ENCODE measurements around the gene XPO6. TPM values are rescaled to one million over a fixed set of nuclear protein-coding genes. Genes with fewer than 3 reads are reported as not detected.
A peak's percentile ranks its signal among the peaks of the same experiment; 100 is the strongest.

Gene XPO6
- polyA plus RNA-seq, 10 donors, result 46.4 to 86.4 (median 56.2) TPM

DNA sequence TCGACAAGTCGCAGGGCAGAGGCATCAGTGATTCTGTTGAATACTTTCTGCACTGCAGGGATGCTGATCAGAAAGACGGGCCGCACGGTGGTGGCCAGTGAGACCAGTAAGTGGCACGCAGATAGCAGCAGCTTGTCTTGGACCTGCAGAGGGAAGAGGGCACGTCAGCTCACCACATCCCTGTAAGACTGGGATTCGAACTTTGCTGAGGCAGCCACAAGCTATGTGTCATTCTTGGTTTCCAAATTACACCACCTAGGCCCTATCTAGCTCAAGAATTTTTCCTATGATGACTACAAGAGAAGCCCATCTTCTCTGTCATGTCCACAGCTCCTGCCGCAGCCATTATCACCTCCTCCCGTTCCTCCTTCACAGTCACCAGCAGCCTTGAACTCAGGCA, 98.9 kb downstream of the XPO6 start:
- no peak for DNase-seq

DNA sequence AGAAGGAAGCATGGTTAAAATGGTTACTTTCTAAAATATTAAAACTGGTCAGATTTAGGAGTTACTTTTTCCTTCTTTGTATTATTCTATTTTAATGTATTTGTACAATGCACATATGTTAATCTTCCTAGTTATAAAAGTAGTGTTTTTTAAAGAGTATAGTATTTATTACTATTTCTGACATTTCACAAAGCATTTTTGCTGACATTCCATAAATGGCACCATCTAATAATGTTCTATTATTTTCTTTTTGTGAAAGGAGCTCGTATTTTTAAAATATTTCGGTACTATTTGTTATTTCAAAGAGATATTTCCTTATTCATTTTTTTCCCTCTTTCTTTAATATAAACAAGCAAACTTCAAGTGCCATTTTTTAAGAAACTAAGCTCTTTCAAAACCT, 100.8 kb downstream of the XPO6 start:
- DNase-seq, result no peak

DNA sequence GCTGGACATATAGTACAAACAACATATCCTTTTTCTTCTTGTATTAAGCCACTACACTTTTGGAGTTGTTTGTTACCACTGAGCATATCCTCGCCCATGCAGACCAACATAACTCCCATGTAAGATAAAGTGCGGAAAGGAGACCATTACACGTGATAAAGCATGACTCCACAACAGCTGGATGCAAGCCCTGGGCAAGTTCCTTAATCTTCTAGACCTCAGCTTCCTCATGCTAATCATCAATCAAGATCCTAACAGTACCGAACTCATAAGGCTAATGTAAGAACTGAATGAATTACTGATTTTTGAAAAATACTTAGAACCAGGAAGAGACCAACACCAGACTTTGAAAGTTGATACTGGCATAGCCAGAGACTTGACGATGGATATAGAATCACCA, 101.3 kb downstream of the XPO6 start:
- peak in 1 of 3 donors; percentile 23 for DNase-seq

GRCh38 chr16:28110074-28110473, 101.7 kb downstream of the XPO6 start:
- DNase-seq, result no peak

DNA sequence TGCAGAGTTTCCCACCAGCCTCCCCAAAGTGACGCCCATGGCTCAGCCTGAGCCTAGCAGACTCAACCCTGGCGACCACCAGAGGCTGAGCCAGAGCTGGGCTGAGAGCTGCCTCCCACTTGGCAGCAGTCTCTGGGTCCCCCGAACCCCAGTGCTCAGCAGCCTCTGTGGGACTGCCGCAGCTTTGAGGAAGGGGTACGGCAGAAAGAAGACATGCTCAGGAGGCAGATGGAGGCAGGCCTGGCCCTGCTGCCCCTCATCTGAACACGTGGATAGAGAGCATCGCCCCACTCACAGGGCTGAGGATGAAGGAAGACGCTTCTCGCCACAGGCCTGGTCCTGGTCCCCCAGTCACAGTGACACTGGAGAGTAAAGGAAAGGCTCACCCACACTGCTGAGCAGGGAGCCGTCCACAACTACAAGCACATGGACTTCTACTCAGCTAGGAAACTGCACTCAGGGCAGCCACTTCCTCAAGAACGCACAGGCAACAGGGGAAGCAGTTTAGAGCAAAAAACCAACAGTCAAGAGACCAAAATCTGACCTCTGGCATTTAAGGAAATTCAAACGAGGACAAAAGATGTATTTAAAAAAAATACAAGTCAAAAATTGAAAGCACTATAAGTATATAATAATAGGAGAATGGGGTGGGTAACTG, 103.0 kb downstream of the XPO6 start:
- no peak for DNase-seq

DNA sequence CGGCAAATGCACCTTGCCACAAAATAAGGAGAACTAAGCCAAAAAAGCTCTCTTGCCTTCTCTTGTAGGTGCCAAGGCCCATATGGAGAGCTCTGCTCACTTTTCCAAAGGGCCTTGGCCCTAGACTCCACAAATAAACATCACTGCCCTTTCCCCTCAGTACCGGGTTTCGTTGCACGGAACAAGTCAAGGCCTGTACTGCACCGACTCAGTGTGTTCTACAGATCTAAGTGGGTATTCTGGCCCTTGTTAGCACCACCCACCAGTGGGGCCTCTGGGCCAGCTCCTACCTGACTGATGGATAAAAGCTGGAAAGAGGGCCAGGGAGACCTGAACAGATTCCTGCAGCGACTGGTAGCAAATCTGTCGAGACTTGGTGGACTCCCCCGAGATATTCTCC, 104.5 kb downstream of the XPO6 start:
- no peak for DNase-seq

DNA sequence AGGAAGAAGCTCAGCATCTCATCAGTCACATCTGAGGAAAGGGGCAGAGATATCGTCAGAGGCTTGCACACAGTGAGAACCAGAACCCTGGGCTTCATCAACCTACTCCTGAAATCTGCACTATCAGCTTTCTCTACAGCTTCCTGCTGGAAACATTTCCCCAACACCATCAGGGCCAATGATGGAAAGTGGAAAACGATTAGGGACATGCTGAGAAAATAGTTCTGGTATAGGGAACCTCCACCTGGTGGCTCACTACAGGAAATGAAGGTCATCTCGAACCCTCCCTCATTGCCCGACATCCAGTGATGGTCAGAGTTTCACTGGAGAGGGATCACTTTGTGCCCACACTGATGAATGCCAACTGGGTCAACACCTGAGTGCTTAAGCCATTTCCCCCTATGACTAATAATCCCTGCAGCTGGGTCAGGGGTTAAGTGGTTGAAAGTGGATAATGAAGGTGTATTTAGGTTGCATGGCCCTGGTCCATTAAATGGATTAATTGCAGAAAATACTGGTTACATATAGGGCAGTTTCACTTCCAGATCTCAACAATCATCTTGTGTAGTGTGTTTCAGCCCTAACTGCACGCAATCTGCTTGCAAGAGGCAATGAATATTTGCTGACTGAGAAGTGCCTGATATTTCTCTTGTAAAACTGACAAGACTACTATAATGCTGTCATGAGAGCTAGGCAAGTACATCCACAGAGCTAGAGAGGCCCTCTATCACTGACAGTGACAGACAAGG, 105.1 kb downstream of the XPO6 start:
- no peak for DNase-seq

- DNase-seq, result no peak
These were observed 105.8 kb downstream of the XPO6 start for GRCh38 chr16:28105954-28106353.

DNA sequence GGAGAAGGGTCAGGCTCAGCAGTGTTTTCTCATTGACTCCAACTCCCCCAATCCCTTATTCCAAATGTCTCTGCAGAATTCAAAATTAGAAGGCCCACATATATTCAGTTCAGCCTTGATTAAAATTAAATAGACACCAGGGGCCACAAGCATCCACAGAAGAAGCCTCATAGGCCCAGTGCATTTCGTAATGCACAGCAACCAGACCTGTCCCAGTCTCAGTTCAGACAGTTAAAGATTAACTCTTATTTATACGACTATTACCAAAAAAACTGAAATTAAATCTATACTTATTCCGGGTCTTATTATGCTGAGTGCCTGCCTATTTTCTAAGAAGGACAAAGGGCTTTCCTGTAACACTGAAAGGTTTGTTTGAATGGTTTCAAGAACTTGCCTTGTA, 106.5 kb downstream of the XPO6 start:
- DNase-seq, result no peak

GRCh38 chr16:28104404-28104803, 107.4 kb downstream of the XPO6 start:
- DNase-seq, result no peak

DNA sequence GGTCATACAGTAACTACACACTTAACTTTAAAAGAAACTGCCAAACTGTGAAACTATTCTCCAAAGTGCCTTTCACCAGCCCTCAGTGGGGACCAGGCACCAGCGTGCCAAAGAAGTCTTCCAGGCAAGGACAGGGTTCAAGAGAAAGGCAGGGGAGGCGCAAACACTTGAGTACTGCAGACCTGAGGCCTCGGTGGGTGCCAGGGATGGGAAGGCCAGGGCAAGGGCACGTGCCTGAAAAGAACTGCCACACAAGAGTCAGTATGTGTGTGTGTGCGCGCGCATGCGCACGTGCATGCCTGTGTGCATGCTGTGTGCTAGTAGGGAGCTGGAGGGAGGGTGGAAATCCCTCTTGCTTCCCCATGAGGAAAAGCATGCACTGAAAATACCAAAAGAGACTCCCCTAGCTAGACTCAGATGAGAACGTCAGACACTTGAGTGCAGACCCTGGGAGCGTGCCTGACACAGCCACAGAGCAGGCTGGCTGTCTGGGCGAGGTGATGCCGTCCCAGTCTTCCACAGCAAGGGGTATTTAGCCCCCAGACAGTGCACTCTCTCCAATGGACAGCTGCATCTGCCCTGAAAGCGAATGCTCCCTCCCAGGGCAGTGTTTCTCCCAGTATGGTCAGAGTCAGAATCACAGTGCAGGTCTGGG, 108.1 kb downstream of the XPO6 start:
- DNase-seq, result no peak

DNA sequence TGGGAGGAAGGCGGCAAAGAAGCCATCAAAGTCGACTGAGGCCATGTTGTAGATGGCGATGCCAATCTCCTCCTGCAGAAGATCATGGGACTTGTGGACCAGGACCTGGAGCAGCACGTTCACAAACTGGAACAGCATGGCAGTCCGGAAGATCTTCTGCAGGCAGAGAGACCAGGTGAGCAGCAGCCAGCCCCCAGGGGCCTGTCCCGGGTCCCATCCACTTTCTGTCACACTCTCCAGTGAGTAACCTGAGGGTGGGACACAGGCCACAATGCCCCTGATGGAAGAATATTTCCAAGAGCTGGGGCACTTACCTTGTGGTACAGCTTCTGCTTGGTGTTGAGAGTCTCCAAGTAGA, 110.3 kb downstream of the XPO6 start:
- DNase-seq, result no peak

GRCh38 chr16:28100810-28101532, 110.8 kb downstream of the XPO6 start:
- DNase-seq, result no peak

DNA sequence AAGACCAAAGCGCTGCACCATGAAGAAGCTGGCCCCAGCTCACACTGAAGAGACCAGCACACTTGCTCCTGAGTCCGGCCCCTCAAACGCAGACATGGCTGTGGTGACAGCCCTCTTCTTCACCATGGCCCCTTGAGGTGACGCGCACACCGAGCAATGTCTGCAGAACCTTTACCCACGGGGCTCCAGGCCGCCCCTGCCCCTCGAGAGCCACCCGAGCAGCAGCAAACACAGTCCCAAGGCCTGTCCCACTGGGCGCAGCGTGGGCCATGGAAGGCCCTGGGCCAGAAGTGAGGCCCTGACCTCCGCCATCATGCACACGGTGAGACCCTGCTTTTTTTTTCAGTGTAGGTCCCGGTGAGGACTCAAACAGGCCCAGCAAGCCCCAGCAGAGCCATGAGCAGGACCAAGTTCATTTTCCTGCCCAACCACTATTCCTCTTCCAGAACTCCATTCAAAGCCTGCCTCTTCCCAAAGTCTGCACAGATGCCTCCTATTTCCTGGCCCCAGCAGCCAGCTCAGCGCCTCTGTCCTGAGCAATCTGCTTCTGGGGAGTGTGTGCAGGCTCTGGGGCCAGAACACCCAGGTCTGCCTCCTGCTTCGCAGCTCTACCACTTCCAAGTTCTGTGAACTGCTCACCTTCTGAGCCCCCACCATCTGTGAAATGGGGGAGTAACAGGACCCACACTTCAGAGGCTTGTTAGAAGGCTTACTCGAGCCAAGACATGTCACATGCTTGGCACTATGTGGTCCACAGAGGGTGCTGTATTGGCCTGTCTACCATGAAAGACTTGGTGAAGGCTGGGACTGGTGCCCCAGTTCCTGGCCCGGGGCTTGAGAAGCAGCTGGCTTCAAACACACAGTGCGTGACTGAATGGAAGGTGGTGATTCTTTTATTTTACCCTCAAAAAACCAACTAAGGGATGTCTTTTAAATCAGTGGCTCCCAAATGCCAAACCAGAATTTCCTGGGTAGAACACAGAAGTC, 112.5 kb downstream of the XPO6 start:
- no peak for DNase-seq

DNA sequence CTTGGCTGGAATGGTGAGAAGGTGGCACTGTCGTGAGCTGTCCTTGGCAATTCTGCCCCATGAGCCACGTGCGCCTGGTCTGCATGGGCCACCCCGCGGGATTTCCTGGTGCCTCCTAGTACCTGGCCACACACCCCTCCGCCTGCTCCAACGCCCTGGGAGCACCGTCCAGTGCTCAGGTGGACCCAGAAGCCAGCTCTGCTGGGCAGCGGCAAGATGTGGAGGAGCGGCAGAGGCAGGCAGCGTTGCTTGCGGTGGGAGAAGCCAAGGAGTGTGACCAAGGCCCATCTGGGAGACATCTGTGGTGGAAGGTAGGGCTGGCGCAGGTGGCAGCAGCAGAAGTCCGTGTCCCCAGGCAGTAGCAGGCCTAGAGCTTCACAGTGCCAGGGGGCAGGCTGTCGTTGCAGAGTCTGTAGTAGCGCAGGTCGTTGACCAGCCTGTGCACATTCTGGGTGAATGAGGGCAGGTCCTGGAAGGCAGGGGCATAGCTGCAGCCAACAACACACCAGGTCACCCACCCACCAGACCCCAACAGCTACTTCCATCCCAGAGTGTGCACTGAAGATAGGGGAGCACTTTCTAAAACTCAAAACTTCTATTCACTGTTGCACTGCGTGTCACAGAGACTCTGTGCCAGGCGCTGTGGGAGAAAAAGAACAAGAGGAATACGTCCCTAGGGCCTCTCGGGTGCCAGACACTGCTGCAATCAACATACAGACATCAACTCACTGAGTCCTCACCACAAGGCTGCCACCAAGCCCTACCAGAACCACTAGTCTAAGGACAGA, 113.4 kb downstream of the XPO6 start:
- DNase-seq, result no peak

GRCh38 chr16:28096983-28097899, 114.5 kb downstream of the XPO6 start:
- DNase-seq, result no peak

DNA sequence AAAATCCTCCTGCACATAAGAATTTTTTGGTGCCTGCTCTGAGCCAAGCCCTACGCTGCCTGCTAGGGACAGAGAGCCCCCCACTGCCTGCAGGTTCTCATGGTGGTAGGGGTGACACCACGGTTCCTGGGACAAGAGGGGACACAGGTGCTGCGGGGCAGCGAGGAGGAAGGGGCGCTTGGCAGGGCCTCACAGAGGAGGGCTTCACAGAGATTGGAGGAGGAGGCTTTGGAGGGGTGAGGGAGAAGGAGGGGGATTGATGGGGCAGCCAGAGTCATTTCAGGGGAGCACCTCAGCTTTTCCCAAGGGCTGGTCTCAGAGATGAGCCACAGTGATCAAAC, 118.4 kb downstream of the XPO6 start:
- no peak for DNase-seq

DNA sequence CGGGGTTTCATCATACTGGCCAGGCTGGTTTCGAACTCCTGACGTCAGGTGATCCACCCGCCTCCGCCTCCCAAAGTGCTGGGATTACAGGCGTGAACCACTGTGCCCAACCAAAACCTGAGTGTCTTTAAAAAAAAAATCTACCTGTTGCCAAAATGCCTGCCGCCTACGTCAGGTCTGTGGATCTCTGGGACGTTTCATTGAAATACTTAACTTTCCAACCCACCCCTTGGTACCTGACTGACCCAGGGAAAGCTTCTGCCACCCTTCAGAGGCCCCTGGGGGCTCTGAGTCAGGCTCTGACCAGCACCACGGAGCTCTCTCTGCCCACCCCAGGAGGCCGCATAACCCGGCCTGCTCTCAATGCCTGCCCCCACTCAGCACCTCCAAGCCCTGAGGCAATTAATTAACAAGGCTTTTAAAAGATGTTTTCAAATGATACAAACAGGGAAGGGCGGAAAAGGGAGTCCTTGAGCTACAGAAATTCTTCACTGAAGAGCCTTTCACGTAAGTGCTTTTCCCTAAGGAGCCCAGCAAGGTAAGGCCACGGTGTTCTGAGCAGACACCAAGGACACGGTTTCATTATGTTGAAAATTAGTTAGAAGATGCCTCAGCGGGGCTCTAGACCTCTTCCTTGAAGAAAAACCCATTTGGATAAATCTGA, 118.9 kb downstream of the XPO6 start:
- no peak for DNase-seq

DNA sequence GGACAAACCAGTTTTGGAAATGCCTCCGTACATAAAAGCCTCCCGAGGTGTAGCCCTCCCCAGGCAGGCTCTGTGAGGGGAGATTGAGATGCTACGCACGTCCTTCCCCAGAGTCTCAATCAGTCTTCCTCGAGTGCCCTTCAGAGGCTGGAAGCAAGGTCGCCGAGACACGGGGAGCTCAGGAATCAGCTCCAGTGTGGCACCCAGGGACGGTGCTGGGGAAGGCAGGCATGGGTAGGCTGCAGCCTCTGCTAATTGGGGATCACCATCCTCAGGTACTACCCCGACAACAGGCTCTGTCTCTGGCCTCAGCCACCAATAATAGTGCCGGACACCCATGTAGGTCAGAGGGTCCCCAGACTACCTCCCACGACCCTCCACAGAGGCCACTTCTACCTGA, 120.1 kb downstream of the XPO6 start:
- no peak for DNase-seq

All from muscle of back (tissue), 11 donors.